ENCODE measurements around the gene ACAP3. TPM values are rescaled to one million over a fixed set of nuclear protein-coding genes. Genes with fewer than 3 reads are reported as not detected.

ACAP3 gene
- total RNA-seq, 1 donor from 2014 or later: 50.6 TPM

DNA sequence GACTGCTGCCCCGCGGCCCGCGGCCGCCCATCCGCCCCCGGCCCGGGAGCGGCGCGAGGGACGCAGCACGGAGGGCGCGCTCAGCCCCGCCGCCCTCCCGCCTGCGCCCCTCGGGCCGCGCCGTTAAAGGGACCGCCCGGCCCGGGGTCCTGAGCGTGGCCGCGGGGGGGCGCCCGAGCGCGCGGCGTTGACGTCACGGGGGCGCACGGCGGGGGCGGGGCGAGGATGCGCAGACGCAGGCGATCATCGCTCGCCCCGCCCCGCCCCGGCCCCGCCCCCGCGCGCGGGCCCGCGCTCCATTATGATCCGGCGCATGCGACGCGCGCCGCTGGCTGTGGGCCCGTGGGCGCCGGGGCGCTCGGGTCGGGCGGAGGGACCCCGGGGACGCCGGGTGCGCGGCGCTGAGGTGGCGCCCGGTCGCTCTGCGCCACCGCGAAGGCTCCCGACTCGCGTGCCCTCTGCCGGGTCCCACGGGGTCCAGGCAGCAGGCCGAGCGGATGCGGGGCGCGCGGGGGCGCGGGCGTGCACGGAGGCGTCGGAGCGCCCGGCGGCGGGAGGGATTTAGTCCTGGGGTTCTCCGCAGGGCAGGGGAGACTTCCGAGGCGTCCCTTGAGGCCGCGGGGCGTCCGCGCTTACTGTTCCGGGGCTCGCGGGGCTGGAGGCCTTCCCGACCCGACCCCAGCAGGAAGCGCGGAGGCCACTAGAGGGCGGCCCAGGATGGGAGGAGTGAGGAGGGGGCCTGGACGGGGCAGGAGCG, 41.7 kb upstream of the ACAP3 start, which contains the start of gene DVL1:
TSS of gene DVL1 (minus strand) at position 163 of the 757 bp plus-strand sequence. CDS start 353 bp downstream, outside the sequence.
- H3K9me3 ChIP-seq: no peaks in the 10 kb centered on the region
- H3K4me3 ChIP-seq: peak within 1 kb of the TSS; percentile 72
- TF ChIP-seq, protein P1, sequence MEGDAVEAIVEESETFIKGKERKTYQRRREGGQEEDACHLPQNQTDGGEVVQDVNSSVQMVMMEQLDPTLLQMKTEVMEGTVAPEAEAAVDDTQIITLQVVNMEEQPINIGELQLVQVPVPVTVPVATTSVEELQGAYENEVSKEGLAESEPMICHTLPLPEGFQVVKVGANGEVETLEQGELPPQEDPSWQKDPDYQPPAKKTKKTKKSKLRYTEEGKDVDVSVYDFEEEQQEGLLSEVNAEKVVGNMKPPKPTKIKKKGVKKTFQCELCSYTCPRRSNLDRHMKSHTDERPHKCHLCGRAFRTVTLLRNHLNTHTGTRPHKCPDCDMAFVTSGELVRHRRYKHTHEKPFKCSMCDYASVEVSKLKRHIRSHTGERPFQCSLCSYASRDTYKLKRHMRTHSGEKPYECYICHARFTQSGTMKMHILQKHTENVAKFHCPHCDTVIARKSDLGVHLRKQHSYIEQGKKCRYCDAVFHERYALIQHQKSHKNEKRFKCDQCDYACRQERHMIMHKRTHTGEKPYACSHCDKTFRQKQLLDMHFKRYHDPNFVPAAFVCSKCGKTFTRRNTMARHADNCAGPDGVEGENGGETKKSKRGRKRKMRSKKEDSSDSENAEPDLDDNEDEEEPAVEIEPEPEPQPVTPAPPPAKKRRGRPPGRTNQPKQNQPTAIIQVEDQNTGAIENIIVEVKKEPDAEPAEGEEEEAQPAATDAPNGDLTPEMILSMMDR (IDR thresholded peaks at IDR 0.05): peak; percentile 24
- peak within 1 kb of the TSS; percentile 85 for H3K27ac ChIP-seq
- peaks cover 20% of the 10 kb centered on the region for H3K27me3 ChIP-seq (ENCODE audit: low read depth)
- peak; percentile 56 to 74 for ATAC-seq
- DNase-seq: peak; percentile 76
- intact Hi-C loops (cut with DNase I): no loop called here
- peaks cover 4% of the 10 kb centered on the region for H3K36me3 ChIP-seq
- H3K4me1 ChIP-seq: peaks cover 70% of the 10 kb centered on the region

- H3K4me3 ChIP-seq: peak overlapping the region; percentile 72
- DNase-seq (peak; percentile 75), ATAC-seq (peak in 1 of 2 donors; percentile 1)
- TF ChIP-seq, protein P1 (IDR thresholded peaks at IDR 0.05): no peak
- no peaks in the 10 kb centered on the region for H3K9me3 ChIP-seq
- peaks cover 63% of the 10 kb centered on the region for H3K4me1 ChIP-seq
- H3K27ac ChIP-seq: peak overlapping the region; percentile 78
- intact Hi-C loops (cut with DNase I): no loop called here
- peaks cover 12% of the 10 kb centered on the region for H3K27me3 ChIP-seq (ENCODE audit: low read depth)
- H3K36me3 ChIP-seq: no peaks in the 10 kb centered on the region
These were observed 40.9 kb upstream of the ACAP3 start for GRCh38 chr1:1348420-1349255.

- Histone ChIP-seq H3K36me3 (no peaks in the 10 kb centered on the region), H3K9me3 (no peaks in the 10 kb centered on the region), H3K4me1 (peaks cover 56% of the 10 kb centered on the region), H3K27me3 (ENCODE audit: low read depth) (peaks cover 4% of the 10 kb centered on the region), H3K4me3 (peak overlapping the region; percentile 72), H3K27ac (peak overlapping the region; percentile 78)
- peak; percentile 48 to 51 for ATAC-seq
- DNase-seq: no peak
- intact Hi-C loops (cut with DNase I): no loop called here
- TF ChIP-seq, protein P1 (IDR thresholded peaks at IDR 0.05): no peak
These were observed 40.1 kb upstream of the ACAP3 start for GRCh38 chr1:1347663-1348419.

- DNase-seq: no peak
- no peaks in the 10 kb centered on the region for H3K9me3 ChIP-seq
- no peaks in the 10 kb centered on the region for H3K27me3 ChIP-seq (ENCODE audit: low read depth)
- peak overlapping the region; percentile 78 for H3K27ac ChIP-seq
- H3K4me3 ChIP-seq: peak overlapping the region; percentile 72
- H3K4me1 ChIP-seq: peaks cover 49% of the 10 kb centered on the region
- ATAC-seq: no peak
- TF ChIP-seq, protein P1 (IDR thresholded peaks at IDR 0.05): no peak
- intact Hi-C loops (cut with DNase I): no loop called here
- H3K36me3 ChIP-seq: no peaks in the 10 kb centered on the region
These were observed 39.4 kb upstream of the ACAP3 start for GRCh38 chr1:1347026-1347595.

- Histone ChIP-seq H3K9me3 (no peaks in the 10 kb centered on the region), H3K27me3 (ENCODE audit: low read depth) (no peaks in the 10 kb centered on the region), H3K36me3 (peaks cover 4% of the 10 kb centered on the region), H3K27ac (peak overlapping the region; percentile 46), H3K4me3 (no peak overlapping the region), H3K4me1 (peaks cover 43% of the 10 kb centered on the region)
- ATAC-seq (no peak), DNase-seq (no peak)
- TF ChIP-seq, protein P1 (IDR thresholded peaks at IDR 0.05): no peak
- intact Hi-C loops (cut with DNase I): no loop called here
These were observed 38.8 kb upstream of the ACAP3 start for GRCh38 chr1:1346501-1346890.

Data from lower lobe of right lung (tissue), 2 donors.